GM19468 (cell line): Measurements from ENCODE around the gene PRKG1.

Experiments used
- ATAC-seq: cut with Tn5 transposase; IDR thresholded peaks from one replicate; pipeline ENCODE4 v1.9.1; 2021; ENCODE audit warnings: mild to moderate bottlenecking, moderate library complexity, moderate number of reproducible peaks; ENCODE audit not compliant: unreplicated experiment; ENCODE audit errors: extremely low read depth

Gene PRKG1

DNA sequence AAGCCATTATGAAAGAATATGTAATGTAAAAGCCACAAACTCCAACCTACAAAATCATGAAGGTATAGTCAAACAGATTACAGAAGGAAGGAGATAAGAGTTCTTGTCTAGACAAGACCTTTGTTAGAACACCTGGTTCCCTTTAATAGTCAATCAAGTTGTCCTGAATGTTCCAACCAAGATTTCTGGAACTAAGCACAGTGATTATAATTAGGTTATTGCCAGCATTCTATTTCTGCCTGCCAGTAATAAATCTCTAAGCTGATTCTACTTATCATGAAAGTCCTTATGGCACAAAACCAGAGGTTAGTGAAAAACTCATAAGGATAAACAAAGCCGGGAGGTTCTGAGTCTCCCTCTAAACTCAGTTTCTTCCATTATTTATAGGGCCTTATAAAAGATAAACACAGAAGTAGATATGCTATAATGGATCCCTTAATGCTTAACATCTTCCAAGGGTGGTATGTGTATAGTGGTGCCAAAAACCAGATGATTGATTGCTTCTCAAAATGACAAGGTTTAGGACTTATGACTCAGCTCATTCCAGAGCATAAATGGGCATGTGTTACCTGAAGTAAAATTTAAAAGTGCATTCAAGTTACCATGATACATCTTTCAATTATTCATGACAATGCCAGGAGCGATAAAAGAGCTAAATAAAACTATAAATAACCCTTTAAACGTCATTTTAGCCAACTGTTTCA is 387.9 kb downstream of the PRKG1 start:
- no peak for ATAC-seq

DNA sequence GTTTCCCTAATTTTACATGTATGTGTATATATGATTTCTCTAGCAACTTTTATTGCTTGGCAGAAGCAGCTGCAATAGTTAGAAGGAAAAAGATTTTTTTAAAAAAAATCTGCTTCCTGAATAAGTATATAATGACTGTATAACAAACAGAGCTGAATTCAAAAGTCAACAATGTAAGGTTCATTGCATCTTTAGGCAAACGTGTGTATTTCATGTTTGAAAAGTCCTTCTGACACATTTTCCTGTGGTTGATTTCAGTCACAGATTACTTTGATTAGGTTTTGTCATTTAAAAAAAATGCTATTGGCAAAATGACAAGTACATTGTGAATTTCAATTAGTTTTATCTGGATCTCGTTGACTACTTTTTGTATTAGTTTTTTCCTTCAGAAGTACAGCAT is 394.1 kb downstream of the PRKG1 start:
- ATAC-seq: no peak

DNA sequence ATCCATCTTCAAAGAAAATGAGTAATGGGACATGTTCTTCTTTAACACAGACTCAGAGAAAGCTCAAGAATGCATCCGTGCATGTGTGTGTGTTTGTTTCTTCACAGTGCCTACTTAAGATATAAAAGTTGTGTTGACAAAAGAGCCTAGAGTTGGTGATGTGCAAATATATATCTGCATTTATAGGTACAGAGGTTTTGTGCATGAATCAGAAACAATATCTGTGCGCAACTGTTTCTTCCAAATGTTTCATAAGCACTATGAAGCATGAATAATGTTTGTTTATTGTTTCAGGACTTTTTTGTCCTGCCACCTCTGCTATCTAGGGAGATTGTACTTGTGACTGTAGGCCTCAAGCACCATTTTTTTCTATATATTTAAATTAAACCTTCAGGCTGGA is 395.4 kb downstream of the PRKG1 start:
- ATAC-seq: no peak

DNA sequence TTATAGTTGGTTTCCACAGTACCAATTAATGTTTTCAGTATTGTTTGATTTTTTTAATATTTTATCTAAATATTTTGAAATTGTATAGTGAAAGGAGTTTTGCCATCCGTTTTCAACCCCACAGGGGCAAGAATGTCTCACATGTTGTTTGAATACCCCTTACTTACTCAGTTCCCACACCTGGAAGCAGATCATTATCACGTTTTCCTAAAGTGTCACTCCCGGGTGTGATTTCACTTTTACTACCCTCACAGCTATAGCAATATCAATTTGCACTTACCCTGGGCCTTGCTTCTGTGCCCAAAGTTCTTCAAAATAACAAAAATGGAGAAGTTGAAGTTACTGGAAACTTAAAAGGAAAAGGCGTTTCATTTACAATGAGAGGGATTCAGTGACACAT is 397.0 kb downstream of the PRKG1 start:
- ATAC-seq: no peak

DNA sequence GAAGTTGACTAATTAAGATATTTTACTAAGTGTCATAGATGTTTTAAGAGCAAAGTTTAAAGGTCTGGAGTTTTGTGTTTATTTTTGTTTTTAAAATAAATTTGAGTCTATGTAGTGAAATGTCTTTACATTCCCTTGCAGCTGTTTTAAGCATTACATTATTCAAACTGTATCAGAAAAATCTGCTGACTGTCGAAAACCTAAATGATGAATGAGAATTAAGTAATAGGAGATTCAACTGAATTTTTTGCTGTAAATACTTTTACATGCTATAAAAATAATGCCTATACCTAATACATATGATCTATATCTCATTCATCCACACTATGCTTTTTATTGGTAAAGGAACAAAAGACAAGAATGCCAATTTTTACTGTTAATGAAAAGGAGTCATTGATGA is 397.9 kb downstream of the PRKG1 start:
- no peak for ATAC-seq

DNA sequence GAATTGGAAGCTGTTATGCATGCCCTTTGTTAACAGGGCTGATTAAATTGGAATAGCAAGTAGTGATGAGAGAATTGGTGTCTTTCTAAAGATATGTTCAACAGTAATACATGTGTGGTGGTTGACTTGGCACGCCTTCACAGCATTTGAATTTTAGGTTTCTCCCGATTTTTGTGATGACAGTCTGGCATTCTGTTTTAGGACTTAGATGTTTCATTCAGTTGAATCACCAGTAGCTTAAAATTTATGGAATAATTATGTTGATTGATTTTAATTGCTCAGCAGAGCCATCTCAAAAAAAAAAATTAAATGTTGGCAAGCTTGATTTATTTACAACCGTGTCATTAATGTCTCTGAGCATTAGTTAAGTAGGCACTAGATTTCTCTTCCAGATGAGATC is 405.4 kb downstream of the PRKG1 start:
- no peak for ATAC-seq

DNA sequence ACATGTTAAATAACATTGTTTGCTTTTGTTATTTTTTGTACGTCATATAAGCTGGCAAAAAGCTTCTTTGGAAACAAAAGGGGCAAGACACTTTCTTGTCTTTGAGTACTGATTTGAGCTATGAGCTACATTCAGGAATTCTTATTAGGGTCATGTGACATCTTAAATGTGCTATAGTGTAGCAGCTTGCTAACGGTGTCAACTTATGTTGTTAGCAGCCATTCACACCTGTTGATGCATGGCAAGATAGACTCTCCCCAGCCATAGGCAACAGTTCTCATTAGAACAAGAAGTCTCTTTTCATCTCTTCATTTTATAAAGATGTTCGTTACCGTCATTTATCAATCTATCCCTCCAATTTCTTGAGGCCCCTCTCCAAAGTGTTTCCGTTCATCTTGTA is 411.4 kb downstream of the PRKG1 start:
- no peak for ATAC-seq

DNA sequence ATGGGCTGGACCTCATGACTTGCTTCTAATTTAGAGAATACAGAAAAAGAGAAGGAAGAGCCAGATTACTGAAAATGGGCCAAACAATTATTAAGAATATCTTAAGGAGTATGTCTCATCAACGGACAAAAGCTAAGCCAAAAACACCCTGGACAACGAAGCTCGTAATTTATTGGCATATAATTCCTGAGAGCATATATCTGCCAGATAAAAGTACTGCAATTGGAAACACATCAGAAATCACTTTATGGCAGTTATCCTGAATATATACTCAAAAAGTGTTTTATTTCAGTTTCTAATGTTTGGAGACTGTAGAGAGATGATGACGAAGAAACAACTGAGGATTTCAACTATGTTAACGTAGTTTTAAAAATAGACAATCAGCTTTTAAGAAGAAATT is 413.3 kb downstream of the PRKG1 start:
- no peak for ATAC-seq

DNA sequence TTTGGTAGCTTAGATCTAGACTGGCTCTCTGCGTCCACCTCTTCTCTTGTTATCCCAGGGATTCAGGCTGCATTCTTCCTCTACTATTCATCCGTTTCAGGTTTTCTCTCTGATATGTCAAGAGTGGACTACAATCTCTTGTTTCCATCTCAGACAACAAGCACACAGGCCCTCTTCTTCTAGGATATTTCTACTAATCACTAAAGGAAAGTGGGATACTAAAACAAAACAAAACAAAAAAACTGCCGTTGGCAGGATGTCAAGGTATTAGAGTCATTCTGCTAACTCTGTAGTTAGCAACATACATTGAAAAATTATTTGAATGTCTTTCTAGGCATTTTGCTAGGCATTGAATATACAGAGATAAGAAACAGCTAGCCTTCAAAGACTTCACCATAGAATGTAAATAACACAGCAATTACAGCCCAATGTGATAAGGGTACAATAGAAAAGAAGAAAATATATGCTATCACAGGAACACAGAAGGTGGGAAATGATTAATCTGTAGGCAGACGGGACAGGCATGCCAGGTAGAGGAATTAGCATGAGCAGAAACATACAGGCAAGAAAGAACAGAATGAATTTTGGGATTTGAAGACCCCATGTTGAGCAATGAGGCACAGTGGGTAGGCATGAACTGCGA is 414.6 kb downstream of the PRKG1 start:
- no peak for ATAC-seq

DNA sequence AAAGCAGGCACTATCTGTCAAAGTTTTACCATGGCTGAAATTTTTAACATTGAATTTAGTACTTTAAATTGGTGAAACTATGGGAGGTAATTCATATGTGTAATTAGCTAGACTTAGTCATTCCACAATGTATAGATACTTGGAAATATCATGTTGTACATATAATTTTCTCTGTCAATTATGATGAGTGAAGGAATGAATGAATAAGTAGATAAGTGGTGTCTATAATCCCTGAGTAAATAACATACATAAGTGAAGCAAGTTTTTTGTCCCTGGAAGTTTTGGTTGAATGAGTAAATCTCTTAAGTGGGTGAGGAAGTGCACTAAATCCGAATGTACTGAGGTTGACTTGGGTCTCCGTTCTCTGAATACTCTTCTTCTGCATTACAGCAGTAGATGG is 424.1 kb downstream of the PRKG1 start:
- ATAC-seq: no peak

DNA sequence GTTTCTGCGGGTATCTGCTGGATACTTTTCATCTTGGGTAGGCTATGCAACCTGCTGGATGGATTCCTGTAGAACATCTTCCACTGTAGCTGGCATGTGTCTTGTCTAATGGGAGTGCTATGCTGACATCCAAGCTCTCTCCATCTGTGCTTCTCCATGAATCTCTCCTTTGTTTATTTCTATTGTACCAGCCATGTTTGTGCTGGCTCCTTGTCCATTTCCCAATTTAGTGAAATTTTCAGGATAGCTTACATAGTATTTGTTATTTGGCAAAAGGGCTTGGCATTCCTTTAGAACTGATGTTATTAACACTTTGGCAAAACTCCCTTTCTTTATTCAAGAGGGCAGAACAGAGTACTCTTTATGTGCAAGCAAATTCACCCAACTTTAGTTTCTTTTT is 427.1 kb downstream of the PRKG1 start:
- ATAC-seq: no peak

DNA sequence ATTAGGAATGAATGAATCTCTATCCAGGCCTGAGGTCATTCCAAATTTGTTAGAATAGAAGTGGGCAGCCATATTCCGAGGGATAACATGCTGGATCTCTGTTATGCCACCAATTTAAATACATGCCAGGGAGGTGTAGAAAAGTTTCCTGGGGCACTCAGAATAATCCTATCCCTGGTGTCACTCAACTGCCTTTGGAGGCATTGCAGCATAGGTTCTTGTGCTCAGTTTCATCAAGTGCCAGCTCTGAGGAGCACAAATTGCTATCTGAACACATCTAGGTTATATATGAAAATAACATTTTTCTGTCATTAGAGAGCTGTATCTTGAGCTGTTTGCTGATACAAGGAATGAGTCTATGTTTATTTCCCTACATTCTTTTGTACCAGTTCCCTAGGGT is 427.8 kb downstream of the PRKG1 start:
- no peak for ATAC-seq

DNA sequence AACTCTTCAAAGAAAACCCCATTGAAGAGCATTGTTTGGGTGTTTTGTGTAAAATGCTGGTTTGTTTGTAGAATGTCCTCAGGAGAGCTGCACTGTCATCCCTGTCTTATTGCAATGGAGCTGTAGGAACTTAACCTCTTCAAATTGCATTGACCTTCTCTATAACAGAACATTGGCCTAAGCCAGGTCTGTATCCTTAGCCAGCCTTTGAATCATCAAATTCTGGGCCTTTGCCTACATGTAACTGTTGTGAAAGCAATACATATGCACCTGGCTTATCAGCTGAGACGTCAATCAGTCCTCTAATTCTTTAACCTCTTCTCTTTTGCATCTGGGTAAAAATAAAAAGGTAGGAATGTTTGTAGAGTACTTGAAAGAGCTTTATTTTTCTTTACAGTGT is 429.1 kb downstream of the PRKG1 start:
- ATAC-seq: no peak

DNA sequence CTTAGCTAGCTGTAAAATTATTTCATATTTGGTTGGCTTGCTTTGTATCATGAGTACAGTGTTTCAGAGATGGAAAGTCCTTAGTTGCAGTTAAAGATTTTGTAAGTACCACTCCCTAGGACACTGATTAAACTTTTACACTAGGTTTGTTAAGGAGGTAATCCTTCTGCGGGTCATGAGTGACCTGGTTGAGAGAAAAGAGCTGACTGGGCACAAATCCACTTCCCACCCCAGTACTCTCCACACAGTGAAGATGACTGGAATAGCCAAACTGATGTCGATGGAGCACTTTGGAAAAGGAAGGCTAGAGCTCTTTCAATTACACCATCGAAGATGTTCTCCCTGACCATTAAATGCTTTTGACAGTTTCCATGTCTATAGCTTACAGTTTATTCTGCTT is 433.2 kb downstream of the PRKG1 start:
- no peak for ATAC-seq

DNA sequence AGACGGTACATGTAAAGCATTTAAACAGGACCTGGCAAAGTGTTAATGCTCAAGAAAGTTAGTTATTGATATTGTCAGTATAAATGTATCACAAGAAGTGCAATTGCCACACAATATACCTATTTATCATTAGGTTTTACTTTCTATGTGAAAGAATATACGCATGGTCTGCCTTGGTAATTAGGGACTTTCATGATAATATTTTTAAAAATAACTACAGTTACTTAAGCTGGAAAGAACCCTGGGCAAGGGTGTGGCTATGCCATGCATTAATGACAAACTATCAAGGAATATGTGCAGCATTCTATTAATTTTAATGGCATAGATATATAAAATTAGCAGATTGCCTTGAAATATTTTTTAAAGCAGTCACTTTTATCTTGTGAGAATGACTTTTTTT is 433.9 kb downstream of the PRKG1 start:
- ATAC-seq: no peak

DNA sequence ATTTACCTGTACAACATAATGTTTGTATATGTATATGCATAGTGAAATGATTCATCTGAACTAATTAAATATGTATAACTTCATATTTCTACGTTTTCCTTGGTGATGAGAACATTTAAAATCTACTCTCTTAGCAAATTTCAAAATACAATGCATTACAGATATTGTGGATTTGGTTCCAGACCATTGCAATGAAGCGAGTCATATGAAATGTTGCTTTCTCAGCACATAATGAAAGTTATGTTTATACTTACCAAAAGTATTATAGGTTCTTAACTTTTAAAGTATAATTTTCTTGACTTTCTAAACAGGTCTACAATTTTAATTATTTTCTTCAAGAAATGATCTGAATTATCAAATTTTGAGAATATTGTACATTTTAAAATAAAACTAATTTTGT is 435.9 kb downstream of the PRKG1 start:
- ATAC-seq: no peak

DNA sequence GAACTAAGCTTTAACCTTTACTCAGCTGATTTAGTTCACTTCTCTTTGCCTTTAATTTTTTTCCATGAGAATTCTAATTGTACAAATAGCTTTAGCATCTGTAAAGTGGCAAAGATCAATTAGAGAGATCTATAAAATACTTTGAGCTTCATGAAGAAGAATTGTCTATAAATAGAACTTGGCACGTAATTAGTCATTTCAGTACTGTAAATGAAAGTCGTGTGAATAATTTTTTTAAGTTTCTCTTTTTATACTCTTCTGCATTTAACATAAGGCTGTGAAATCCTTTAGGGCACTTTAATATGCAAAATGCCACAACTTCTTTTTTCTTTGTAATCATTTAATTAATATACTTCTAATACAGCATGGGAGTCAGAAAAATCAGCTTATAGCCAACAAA is 447.3 kb downstream of the PRKG1 start:
- ATAC-seq: no peak

DNA sequence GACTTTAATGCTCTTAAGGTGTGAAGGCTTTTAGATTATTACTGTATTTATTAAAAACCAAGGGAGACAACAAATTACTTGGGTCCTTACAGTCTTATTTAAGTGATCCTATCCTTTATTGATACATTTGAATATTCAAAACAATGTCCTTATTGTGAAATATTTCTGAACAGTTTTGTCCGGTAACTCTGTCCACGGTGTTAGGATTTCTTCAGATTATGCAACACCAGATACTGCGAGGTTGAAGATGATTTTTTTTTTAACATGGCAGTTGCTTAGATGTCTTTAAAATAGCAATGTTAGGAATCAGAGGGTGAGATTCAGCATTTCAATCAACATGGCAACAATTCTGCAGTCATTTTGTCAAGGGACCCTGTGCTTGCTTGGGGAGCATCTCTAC is 448.6 kb downstream of the PRKG1 start:
- no peak for ATAC-seq

DNA sequence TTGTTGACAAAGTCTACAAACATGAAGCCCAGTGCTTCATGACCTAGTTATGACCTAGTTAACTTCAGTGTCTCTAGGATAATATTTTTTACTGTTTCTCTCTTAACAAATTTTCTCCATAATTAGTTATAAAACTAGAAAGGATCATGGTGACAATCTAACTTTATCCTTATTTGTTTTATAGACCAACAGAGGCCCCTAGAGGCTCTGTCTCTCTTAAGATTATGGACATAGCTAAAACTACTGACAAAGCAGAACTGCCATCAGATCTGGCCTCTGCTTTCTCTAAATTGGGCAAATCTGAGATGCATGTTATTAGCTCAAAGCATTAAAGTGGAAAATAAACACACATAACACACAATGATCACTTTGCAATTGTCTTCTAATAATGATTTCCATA is 449.2 kb downstream of the PRKG1 start:
- ATAC-seq: no peak

DNA sequence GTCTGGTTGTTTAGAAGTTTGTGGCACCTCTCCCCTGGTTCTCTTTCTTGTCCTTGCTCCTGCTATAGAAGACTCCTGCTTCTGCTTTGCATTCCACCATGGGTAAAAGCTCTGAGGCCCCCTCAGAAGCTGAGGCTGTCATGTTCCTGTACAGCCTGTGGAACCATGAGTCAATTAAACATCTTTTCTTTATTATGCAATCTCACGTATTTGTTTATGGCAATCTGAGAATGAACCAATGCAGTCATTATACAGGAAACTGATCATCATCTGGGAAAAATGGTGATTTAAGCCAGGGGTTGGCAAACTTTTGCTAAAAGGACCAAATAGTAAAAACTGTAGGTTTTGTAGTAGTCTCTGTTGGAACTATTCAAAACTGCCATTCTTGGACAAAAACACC is 449.8 kb downstream of the PRKG1 start:
- ATAC-seq: no peak

DNA sequence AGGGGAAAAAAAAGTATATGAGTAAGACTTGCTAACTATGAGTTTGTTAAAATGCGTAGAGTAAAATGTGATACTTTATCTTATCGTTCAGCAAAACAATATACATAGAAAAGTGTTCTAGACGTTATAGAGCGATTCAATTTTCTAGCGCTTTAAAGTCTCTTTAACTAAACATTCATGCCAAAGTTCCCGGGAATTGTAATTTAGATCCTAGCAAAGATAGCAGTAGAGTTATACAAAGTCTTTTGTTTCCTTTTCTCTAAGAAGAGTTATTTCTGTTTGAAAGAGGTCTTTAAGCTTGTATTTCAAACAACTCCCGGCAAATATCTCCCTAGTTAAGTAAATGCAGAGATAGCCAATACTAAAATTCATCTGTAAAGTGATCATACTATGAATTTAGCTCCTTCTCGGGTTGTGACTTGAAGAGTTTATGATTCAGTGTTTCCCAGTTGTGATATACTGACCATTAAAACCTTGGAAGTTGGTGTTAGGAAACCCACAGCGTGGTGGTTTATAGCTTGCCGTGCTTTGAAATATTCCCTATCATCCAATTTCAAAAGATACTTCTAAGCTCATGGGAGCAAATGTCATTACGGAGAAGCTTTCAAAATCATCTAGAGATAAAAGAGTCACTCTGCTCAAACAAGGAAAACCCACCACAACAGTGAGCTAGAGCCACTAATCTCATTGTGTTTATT is 453.4 kb downstream of the PRKG1 start:
- no peak for ATAC-seq

DNA sequence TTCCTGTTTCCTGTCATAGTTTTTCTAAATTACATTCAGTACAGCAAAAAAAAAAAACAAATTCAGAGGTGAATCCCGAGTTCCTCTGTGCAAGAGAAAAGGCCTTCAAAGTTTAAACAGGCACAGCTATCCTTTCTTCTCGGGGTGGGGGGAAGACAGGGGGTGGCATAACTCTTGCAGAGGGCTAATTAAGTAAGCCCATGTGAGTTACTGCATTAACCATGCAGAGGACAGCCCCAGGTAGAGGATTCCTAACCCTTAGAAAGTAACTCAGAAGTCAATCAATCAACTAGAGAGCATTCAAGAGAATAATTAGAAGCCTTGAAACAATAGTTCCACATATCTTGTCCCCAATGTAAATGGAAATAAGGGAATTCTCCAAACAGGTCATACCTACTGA is 454.2 kb downstream of the PRKG1 start:
- ATAC-seq: no peak
